ENCODE measurements around the gene GAA. TPM values are rescaled to one million over a fixed set of nuclear protein-coding genes. Genes with fewer than 3 reads are reported as not detected.

GAA gene
- total and polyA plus RNA-seq, 10 of the 15 experiments (the other 5 are each of a cell fraction or from before 2014, with no cell fraction given) = 0.18 to 10.5 (median 4.1) TPM

DNA sequence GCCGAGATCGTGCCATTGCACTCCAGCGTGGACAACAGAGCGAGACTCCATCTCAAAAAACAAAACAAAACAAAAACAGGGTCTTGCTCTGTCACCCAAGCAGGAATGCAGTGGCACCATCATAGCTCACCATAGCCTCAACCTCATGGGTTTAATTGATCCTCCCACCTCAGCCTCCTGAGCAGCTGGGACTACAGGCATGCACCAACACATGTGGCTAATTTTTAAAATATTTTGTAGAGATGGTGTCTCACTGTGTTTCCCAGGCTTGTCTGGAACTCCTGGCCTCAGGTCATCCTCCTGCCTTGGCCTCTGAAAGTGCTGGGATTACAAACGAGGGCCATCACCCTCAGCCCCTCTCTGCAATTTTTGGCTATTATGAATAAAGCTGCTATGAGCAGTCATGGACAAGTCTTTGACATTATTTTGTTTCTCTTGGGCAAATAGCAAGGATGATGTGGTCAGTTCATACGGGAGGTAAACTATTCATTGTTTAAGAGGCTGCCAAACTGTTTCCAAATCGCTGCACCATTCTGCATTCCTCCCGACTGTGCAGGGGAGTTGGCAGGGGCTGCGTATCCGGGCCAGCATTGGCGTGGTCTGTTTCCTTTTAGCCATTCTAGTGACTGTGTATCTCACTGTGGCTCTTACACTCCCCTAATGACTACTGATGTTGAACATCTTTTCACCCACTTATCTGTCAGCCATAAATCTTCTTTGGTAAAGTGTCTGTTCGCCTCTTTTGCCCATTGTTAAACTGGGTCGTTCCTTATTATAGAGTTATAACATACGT lies 24.5 kb downstream of the GAA start:
- FAIRE-seq = no peak
- Histone ChIP-seq H2AFZ (ENCODE audit: control insufficient read depth, low read depth, low read length) (no peak overlapping the region), H3K27me3 (replicated peaks in 1 of 2; ENCODE audit: control insufficient read depth in 2 of 2, insufficient read depth in 2 of 2, low read length in 1 of 2) (no peaks in the 10 kb centered on the region; a peak in 1 of 4 replicates), H3K4me3 (no peak overlapping the region), H3K4me2 (ENCODE audit: control insufficient read depth, insufficient read depth) (no peak overlapping the region), H3K4me1 (ENCODE audit: control insufficient read depth, insufficient read depth, low read length) (no peaks in the 10 kb centered on the region), H4K20me1 (ENCODE audit: control insufficient read depth, insufficient read depth) (no peaks in the 10 kb centered on the region), H3K9ac (ENCODE audit: control insufficient read depth, insufficient read depth, low read length) (no peak overlapping the region), H3K79me2 (ENCODE audit: control insufficient read depth, insufficient read depth, low read length) (no peaks in the 10 kb centered on the region), H3K9me3 (replicated peaks; ENCODE audit: control insufficient read depth, insufficient read depth, low read length) (no peaks in the 10 kb centered on the region), H3K27ac (ENCODE audit: control insufficient read depth, insufficient read depth) (no peak overlapping the region), H3K36me3 (ENCODE audit: control insufficient read depth in 2 of 2, insufficient read depth in 2 of 2, low read length in 1 of 2) (no peaks in the 10 kb centered on the region)
- ChIA-PET SMC1A (ENCODE audit: uncharacterized antibody, unreplicated experiment) (no interaction called here), RAD21 (ENCODE audit: unreplicated experiment) (no interaction called here), POLR2A (no interaction called here), CTCF (interaction anchor here (1.3 to 1.7 kb wide), 3 partner anchors 24 to 43 kb away, joined by 3 to 6 read pairs (median 4); partner anchors contain the start of gene GAA)
- 43% methylated on average over 14 of the region's 14 CpGs for WGBS (ENCODE audit: insufficient coverage, insufficient replicate concordance, low lambda C conversion rate, missing lambda C conversion rate)
- no TSS peak for BruUV-seq (replicated peaks)
- no peak for DNase-seq (ENCODE audit: low read depth, low spot score)
- in situ Hi-C loops (cut with MboI) (no loop called here), intact Hi-C loops (cut with micrococcal nuclease; ENCODE audit: unreplicated experiment) (no loop called here)
- ATAC-seq = no peak
- TF ChIP-seq HDAC6 (IDR thresholded peaks at IDR 0.05; ENCODE audit: unreplicated experiment) (no peak), FOXK2 (IDR thresholded peaks at IDR 0.05) (no peak), SMC3 (IDR thresholded peaks at IDR 0.05; ENCODE audit: borderline replicate concordance, low read length) (no peak), ZSCAN29 (IDR thresholded peaks at IDR 0.05) (no peak), EP300 (IDR thresholded peaks at IDR 0.05; ENCODE audit: borderline replicate concordance in 1 of 2, control insufficient read depth in 1 of 2, low read depth in 2 of 2, low read length in 2 of 2) (no peak), WRNIP1 (IDR thresholded peaks at IDR 0.05; ENCODE audit: borderline replicate concordance, low read depth, low read length) (no peak), HDAC2 (IDR thresholded peaks at IDR 0.05) (no peak), EED (IDR thresholded peaks at IDR 0.05; ENCODE audit: low read depth) (no peak), CEBPB (IDR thresholded peaks at IDR 0.05; ENCODE audit: borderline replicate concordance in 1 of 2, low read depth in 2 of 2, low read length in 2 of 2) (no peak), RELA (IDR thresholded peaks at IDR 0.05; ENCODE audit: borderline replicate concordance, partially characterized antibody) (no peak), SMAD1 (IDR thresholded peaks at IDR 0.05; ENCODE audit: low read depth, partially characterized antibody) (no peak), NFIC (IDR thresholded peaks at IDR 0.05; ENCODE audit: low read depth, low read length) (no peak)
- TF ChIP-seq, protein P1, sequence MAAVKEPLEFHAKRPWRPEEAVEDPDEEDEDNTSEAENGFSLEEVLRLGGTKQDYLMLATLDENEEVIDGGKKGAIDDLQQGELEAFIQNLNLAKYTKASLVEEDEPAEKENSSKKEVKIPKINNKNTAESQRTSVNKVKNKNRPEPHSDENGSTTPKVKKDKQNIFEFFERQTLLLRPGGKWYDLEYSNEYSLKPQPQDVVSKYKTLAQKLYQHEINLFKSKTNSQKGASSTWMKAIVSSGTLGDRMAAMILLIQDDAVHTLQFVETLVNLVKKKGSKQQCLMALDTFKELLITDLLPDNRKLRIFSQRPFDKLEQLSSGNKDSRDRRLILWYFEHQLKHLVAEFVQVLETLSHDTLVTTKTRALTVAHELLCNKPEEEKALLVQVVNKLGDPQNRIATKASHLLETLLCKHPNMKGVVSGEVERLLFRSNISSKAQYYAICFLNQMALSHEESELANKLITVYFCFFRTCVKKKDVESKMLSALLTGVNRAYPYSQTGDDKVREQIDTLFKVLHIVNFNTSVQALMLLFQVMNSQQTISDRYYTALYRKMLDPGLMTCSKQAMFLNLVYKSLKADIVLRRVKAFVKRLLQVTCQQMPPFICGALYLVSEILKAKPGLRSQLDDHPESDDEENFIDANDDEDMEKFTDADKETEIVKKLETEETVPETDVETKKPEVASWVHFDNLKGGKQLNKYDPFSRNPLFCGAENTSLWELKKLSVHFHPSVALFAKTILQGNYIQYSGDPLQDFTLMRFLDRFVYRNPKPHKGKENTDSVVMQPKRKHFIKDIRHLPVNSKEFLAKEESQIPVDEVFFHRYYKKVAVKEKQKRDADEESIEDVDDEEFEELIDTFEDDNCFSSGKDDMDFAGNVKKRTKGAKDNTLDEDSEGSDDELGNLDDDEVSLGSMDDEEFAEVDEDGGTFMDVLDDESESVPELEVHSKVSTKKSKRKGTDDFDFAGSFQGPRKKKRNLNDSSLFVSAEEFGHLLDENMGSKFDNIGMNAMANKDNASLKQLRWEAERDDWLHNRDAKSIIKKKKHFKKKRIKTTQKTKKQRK (IDR thresholded peaks at IDR 0.05; ENCODE audit: low read depth, low read length) = no peak
- TF ChIP-seq, protein P2, sequence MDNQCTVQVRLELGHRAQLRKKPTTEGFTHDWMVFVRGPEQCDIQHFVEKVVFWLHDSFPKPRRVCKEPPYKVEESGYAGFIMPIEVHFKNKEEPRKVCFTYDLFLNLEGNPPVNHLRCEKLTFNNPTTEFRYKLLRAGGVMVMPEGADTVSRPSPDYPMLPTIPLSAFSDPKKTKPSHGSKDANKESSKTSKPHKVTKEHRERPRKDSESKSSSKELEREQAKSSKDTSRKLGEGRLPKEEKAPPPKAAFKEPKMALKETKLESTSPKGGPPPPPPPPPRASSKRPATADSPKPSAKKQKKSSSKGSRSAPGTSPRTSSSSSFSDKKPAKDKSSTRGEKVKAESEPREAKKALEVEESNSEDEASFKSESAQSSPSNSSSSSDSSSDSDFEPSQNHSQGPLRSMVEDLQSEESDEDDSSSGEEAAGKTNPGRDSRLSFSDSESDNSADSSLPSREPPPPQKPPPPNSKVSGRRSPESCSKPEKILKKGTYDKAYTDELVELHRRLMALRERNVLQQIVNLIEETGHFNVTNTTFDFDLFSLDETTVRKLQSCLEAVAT (IDR thresholded peaks at IDR 0.05) = no peak

Data from GM12878 (cell line).